HG02678 (cell line): ENCODE results near the gene TRAPPC12.
"Not testable (repeated sequence)": the region's sequence is repeated elsewhere in the genome, so short reads cannot be mapped to it uniquely, and the experiment has no call there.

ENCODE experiments used
- ATAC-seq: cut with Tn5 transposase; IDR thresholded peaks from one replicate; pipeline ENCODE4 v1.9.1; 2021; ENCODE audit warnings: mild to moderate bottlenecking, moderate library complexity; ENCODE audit not compliant: unreplicated experiment

Gene TRAPPC12

GRCh38 chr2:3498783-3499394, 119.4 kb downstream of the TRAPPC12 start:
- ATAC-seq: no peak

GRCh38 chr2:3500326-3500899, 120.9 kb downstream of the TRAPPC12 start:
- ATAC-seq: no peak

- no peak for ATAC-seq
Measured at GRCh38 chr2:3503046-3503445, 123.6 kb downstream of the TRAPPC12 start.

- ATAC-seq: no peak
Measured at GRCh38 chr2:3503483-3503882, 124.0 kb downstream of the TRAPPC12 start.

GRCh38 chr2:3504741-3505140, 125.2 kb downstream of the TRAPPC12 start:
- ATAC-seq: no peak

- ATAC-seq: no peak
Measured at GRCh38 chr2:3505771-3506170, 126.3 kb downstream of the TRAPPC12 start.

- no peak for ATAC-seq
Measured at GRCh38 chr2:3512086-3512485, 132.6 kb downstream of the TRAPPC12 start.

GRCh38 chr2:3513026-3513810, 133.7 kb downstream of the TRAPPC12 start:
- ATAC-seq: no peak

- not testable (repeated sequence) for ATAC-seq
Measured at GRCh38 chr2:3515438-3515837, 135.9 kb downstream of the TRAPPC12 start.

GRCh38 chr2:3516831-3517230, 137.3 kb downstream of the TRAPPC12 start:
- no peak for ATAC-seq

GRCh38 chr2:3517948-3518495, 138.5 kb downstream of the TRAPPC12 start:
- no peak for ATAC-seq

GRCh38 chr2:3518496-3519254, 139.2 kb downstream of the TRAPPC12 start:
- peak; percentile 79 for ATAC-seq

- peak; percentile 65 for ATAC-seq
Measured at GRCh38 chr2:3519255-3520205, 140.0 kb downstream of the TRAPPC12 start, which contains the start of gene ADI1. TSS of gene ADI1 (minus strand) at chr2:3519531. CDS start at chr2:3519487, 44 bp downstream.

- ATAC-seq: no peak
Measured at GRCh38 chr2:3520591-3520990, 141.1 kb downstream of the TRAPPC12 start.

- ATAC-seq: no peak
Measured at GRCh38 chr2:3522961-3523421, 143.5 kb downstream of the TRAPPC12 start.

- no peak for ATAC-seq
Measured at GRCh38 chr2:3523551-3524041, 144.1 kb downstream of the TRAPPC12 start.

- ATAC-seq: no peak
Measured at GRCh38 chr2:3526871-3527270, 147.4 kb downstream of the TRAPPC12 start.

GRCh38 chr2:3527886-3528785, 148.6 kb downstream of the TRAPPC12 start:
- ATAC-seq: no peak
